IPS-11a (cell line): Measurements from ENCODE around the gene ZNF354C.

Experiments
- H3K4me3 ChIP-seq: one replicate; pipeline ENCODE4 v1.5.1; 2013; ENCODE audit warnings: low read depth, low read length, control low read depth

ZNF354C gene

DNA sequence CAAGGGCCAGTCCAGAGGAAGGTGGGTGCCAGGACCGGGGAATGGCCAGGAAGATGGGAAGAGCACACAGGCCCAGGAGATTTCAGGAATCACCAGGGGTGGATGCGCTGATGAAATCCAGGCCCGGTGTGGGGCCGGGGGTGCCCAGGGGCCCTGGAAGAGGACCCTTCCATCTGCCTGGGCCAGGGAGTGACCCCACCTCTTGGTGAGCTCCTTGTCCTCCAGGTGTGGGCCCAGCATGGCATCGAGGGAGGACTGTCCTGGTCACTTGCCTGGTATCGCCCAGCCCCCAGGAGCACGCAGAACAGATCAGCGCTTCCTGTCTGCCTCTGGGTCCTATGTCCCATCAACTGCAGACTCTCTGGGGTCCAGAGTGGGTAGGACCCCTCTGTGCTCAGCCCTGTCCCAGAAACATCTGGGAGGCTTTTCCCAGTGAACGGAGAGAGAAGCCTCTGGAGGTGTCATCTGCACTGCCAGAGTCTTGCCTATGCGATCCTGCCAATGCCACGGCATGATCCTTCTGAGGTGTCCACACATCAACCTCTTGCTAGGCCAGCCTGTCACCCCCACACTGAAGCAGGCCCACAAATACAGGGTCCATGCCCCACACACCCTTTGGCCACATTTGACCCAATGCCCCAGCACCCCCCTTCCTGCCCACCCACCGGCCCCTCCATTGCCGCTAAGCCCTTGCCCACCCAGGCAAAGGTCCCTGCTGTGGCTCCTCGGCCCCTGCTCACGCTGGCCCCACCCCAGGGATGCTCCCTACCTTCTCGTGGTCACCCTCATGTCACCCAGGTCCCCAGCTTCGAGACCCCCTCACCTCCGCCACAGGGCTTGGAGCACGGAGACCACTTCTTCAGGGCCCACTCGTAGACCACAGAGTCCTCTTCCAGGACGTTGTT, 67.2 kb downstream of the ZNF354C start:
- no peak overlapping the region for H3K4me3 ChIP-seq

DNA sequence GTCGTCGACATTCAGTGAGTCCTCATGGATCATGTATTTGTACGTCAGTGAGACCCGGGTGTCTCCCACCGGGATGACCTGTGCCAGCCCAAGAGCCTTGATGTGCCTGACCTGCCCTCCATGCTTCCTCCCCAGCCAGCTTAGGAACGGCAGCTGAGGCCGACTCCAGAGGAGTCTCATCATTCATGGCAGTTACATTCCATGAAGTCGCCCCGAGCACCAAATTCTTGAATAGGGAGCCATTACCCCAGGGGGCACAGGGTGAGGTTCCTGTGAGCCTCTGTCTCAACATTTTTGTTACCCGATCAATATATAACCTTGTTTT, 67.8 kb downstream of the ZNF354C start:
- H3K4me3 ChIP-seq, result no peak overlapping the region

DNA sequence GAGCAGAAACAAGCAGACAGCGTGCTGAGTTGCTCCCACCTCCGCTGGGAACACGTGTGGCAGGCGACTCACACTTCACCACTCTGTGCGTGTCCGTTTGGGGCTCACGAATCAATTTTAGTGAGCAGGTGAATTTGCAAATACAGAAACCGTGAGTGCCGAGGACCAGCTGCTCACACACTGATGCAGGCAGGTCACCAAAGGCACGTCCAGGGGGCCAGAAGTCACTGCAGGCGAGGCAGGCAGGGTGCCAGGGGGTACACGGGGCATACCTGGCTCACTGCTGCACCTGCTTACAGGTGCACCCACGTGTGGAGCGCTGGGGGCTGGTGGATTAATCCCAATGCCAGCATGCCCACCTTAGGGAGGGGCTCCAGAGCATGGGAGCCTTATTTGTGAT, 68.8 kb downstream of the ZNF354C start:
- no peak overlapping the region for H3K4me3 ChIP-seq

- no peak overlapping the region for H3K4me3 ChIP-seq
Measured at GRCh38 chr5:179129607-179130071, 69.5 kb downstream of the ZNF354C start.

DNA sequence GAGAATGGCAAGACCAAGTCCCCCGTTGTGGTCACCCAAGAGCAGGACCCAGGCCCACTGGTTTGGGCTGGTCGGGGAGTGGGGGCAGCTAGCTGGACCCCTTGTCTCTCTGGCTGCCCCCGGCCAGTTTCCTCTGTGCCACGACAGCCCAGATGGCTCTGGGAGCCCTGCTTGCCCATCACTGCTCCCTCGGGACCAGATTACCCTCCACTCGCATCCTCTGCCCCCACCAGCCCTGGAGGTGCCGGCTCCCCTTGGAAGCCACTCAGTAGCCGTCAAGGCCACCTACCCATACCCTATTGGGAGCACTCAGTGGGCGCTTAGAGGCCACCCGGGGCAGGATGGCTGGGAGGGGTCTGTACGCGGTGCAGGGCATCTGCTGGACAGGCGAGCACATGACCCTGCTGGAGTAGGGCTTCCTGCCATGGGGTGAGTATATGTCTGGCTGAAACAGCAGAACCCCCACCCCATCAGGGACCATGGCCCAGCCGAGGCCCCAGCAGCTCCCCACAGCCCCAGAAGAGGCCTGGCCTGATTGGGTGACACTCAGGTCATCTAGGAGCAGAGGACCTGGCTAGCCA, 70.0 kb downstream of the ZNF354C start:
- H3K4me3 ChIP-seq, result no peak overlapping the region

DNA sequence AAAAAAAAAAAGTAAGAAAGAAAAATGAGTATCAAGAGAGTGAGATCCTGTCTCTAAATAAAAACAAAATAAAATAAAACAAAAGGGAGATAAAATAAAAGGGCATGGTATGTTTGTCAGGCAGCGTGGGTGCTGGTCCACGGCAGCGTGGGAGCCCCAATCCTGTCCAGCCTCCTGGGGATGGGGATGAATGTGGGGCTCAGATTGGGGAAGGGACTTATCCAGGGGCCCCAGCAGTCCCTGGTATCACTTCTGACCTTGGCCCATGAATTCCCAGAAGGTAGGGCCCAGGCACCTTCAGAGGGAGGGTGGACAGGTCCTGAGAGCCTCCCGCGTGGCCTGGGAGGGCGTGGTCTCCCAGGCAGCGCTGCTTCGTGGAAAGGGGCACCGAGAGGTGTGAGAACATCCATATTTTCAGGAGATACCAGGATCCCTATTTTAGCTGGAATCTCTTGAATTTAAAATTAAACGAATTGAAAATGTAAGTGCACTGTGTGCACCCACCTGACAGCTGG, 71.2 kb downstream of the ZNF354C start:
- H3K4me3 ChIP-seq, result no peak overlapping the region

- H3K4me3 ChIP-seq, result no peak overlapping the region
Measured at GRCh38 chr5:179131886-179132585, 71.9 kb downstream of the ZNF354C start.

DNA sequence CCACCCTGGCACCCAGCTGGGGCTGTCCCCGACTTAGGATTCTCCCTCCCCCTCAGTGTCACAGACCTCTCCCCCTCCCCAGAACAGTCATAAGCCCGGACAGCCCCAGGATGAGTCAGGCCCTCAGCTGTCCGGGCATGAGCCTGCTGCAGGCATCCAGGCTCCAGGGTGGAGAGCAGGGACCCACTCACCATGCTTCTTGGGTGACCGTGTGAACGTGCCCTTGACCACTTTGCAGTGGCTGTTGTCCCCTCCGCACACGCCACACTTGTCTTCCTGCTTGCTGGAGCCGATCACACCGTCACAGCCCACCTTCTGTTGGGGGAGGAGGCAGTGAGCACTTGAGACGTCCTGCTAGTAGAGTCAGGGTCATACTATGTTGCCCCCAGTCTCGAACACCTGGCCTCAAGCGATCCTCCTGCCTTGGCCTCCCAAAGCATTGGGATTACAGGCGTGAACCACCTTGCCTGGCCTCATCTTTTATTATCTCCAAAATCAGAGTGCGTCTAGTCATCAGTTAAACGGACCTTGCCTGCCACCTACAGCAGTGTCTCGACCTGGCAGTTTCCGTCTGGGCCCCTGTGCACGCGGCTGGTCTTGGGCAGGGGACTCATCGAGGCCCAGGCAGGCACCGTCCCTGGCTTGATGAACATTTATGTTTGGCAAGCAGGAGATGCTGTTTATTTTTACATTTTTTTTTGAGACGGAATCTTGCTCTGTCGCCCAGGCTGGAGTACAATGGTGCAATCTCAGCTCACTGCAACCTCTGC, 72.6 kb downstream of the ZNF354C start:
- no peak overlapping the region for H3K4me3 ChIP-seq
